Mesenchymal stem cell (in vitro differentiated cells and primary cell): ENCODE results near the gene HNRNPM.
"Not testable (repeated sequence)": the region's sequence is repeated elsewhere in the genome, so short reads cannot be mapped to it uniquely, and the experiment has no call there.

Experiments used
- DNase-seq: peaks from one replicate; pipeline ENCODE4 v3.0.0-alpha.2; 2013
- H2AFZ ChIP-seq: one replicate; pipeline ENCODE4 v1.6.1; 2013; ENCODE audit warnings: low read depth, mild to moderate bottlenecking, control low read depth, inconsistent platforms, low read length, moderate library complexity
- H2AK5ac ChIP-seq: 2 replicates; pipeline ENCODE4 v1.6.1; 2013; ENCODE audit warnings: low read length, moderate library complexity, mild to moderate bottlenecking, inconsistent platforms; ENCODE audit not compliant: severe bottlenecking
- H2BK120ac ChIP-seq: one replicate; pipeline ENCODE4 v1.6.1; 2013; ENCODE audit warnings: low read depth, mild to moderate bottlenecking, inconsistent platforms, low read length, moderate library complexity
- H2BK12ac ChIP-seq, 2 experiments: one replicate each; pipeline ENCODE4 v1.6.1; 2013; ENCODE audit warnings: inconsistent platforms in 2 of 2, low read length in 2 of 2, mild to moderate bottlenecking in 2 of 2, moderate library complexity in 2 of 2, control low read depth in 1 of 2
- H2BK15ac ChIP-seq: one replicate; pipeline ENCODE4 v1.6.1; 2013; ENCODE audit warnings: mild to moderate bottlenecking, low read depth, inconsistent platforms; ENCODE audit not compliant: poor library complexity, severe bottlenecking
- H2BK5ac ChIP-seq: 2 replicates; pipeline ENCODE4 v1.6.1; 2013; ENCODE audit warnings: low read depth, mild to moderate bottlenecking, low read length, control low read depth, inconsistent platforms; ENCODE audit not compliant: poor library complexity, severe bottlenecking
- H3K14ac ChIP-seq, 2 experiments: one replicate each; pipeline ENCODE4 v1.6.1; 2013; ENCODE audit warnings: inconsistent platforms in 2 of 2, low read length in 2 of 2, control low read depth in 1 of 2, mild to moderate bottlenecking in 1 of 2, moderate library complexity in 1 of 2
- H3K18ac ChIP-seq, 2 experiments: one replicate each; pipeline ENCODE4 v1.6.1; 2013; ENCODE audit warnings: inconsistent platforms in 2 of 2, low read length in 2 of 2, control low read depth in 1 of 2, low read depth in 1 of 2, mild to moderate bottlenecking in 1 of 2
- H3K23ac ChIP-seq, 2 experiments: one replicate each; pipeline ENCODE4 v1.6.1; 2013; ENCODE audit warnings: inconsistent platforms in 2 of 2, low read length in 2 of 2, mild to moderate bottlenecking in 2 of 2, moderate library complexity in 2 of 2, control low read depth in 1 of 2
- H3K27ac ChIP-seq: 2 replicates; pipeline ENCODE4 v1.5.1; 2013; ENCODE audit warnings: mild to moderate bottlenecking, moderate library complexity, low read length, control low read depth, inconsistent platforms; ENCODE audit not compliant: poor library complexity, severe bottlenecking
- H3K27me3 ChIP-seq, 2 experiments: 2 replicates each; pipeline versions ENCODE4 v1.6.1 to v1.7.0; 2013; ENCODE audit warnings: low read length in 2 of 2, mild to moderate bottlenecking in 2 of 2, moderate library complexity in 2 of 2, control low read depth in 1 of 2, inconsistent platforms in 1 of 2; ENCODE audit not compliant: control insufficient read depth in 1 of 2, insufficient read depth in 1 of 2
- H3K36me3 ChIP-seq, 2 experiments: 2 replicates each; pipeline versions ENCODE4 v1.6.1 to v1.7.0; 2013; ENCODE audit warnings: low read length in 2 of 2, control low read depth in 1 of 2, inconsistent platforms in 1 of 2, low read depth in 1 of 2, mild to moderate bottlenecking in 1 of 2; ENCODE audit not compliant: insufficient read depth in 2 of 2, control insufficient read depth in 1 of 2
- H3K4ac ChIP-seq, 2 experiments: one replicate each; pipeline ENCODE4 v1.6.1; 2013; ENCODE audit warnings: inconsistent platforms in 2 of 2, low read length in 2 of 2, mild to moderate bottlenecking in 2 of 2, moderate library complexity in 2 of 2, control low read depth in 1 of 2, low read depth in 1 of 2
- H3K4me1 ChIP-seq: 2 replicates; pipeline ENCODE4 v1.6.1; 2013; ENCODE audit warnings: low read depth, low read length, control low read depth; ENCODE audit not compliant: control insufficient read depth, insufficient read depth
- H3K4me2 ChIP-seq: 2 replicates; pipeline ENCODE4 v1.6.1; 2013; ENCODE audit warnings: low read length, mild to moderate bottlenecking, inconsistent platforms; ENCODE audit not compliant: poor library complexity, severe bottlenecking
- H3K4me3 ChIP-seq, 2 experiments: 2 replicates each; pipeline versions ENCODE4 v1.5.1 to v1.7.0; 2013; ENCODE audit warnings: low read length in 2 of 2, mild to moderate bottlenecking in 2 of 2, control low read depth in 1 of 2, low read depth in 1 of 2; ENCODE audit not compliant: insufficient read depth in 1 of 2
- H3K79me1 ChIP-seq: replicated peaks from 2 replicates; pipeline ENCODE4 v1.6.1; 2013; ENCODE audit warnings: mild to moderate bottlenecking, control low read depth, low read length, inconsistent platforms; ENCODE audit not compliant: poor library complexity, severe bottlenecking
- H3K9ac ChIP-seq: 2 replicates; pipeline ENCODE4 v1.7.0; 2013; ENCODE audit warnings: mild to moderate bottlenecking, low read length, moderate library complexity
- H3K9me3 ChIP-seq: 2 replicates; pipeline ENCODE4 v1.7.0; 2013; ENCODE audit warnings: mild to moderate bottlenecking, low read length; ENCODE audit not compliant: control insufficient read depth
- H4K8ac ChIP-seq: one replicate; pipeline ENCODE4 v1.6.1; 2013; ENCODE audit warnings: inconsistent platforms, mild to moderate bottlenecking, low read length, moderate library complexity
- H4K91ac ChIP-seq: one replicate; pipeline ENCODE4 v1.6.1; 2013; ENCODE audit warnings: mild to moderate bottlenecking, low read length, inconsistent platforms
- WGBS: methylation state at CpG from one replicate; pipeline ENCODE4 v1.1.7; 2013; ENCODE audit warnings: mixed read lengths; 5-methylcytosine and 5-hydroxymethylcytosine counted together

HNRNPM gene

GRCh38 chr19:8410718-8411117, 34.1 kb upstream of the HNRNPM start:
- H2BK15ac ChIP-seq, H3K4me2 ChIP-seq, H3K27ac ChIP-seq, H3K9ac ChIP-seq, H4K91ac ChIP-seq, H3K14ac ChIP-seq, H2AFZ ChIP-seq, H4K8ac ChIP-seq, H3K9me3 ChIP-seq, DNase-seq, H3K4ac ChIP-seq, H3K79me1 ChIP-seq, H2BK120ac ChIP-seq, H2BK5ac ChIP-seq, H3K27me3 ChIP-seq, H3K23ac ChIP-seq, H3K4me1 ChIP-seq, H2AK5ac ChIP-seq, H3K4me3 ChIP-seq, H3K18ac ChIP-seq, H3K36me3 ChIP-seq, H2BK12ac ChIP-seq: not testable (repeated sequence)
- 92% methylated on average over 13 of the region's 13 CpGs for WGBS

DNA sequence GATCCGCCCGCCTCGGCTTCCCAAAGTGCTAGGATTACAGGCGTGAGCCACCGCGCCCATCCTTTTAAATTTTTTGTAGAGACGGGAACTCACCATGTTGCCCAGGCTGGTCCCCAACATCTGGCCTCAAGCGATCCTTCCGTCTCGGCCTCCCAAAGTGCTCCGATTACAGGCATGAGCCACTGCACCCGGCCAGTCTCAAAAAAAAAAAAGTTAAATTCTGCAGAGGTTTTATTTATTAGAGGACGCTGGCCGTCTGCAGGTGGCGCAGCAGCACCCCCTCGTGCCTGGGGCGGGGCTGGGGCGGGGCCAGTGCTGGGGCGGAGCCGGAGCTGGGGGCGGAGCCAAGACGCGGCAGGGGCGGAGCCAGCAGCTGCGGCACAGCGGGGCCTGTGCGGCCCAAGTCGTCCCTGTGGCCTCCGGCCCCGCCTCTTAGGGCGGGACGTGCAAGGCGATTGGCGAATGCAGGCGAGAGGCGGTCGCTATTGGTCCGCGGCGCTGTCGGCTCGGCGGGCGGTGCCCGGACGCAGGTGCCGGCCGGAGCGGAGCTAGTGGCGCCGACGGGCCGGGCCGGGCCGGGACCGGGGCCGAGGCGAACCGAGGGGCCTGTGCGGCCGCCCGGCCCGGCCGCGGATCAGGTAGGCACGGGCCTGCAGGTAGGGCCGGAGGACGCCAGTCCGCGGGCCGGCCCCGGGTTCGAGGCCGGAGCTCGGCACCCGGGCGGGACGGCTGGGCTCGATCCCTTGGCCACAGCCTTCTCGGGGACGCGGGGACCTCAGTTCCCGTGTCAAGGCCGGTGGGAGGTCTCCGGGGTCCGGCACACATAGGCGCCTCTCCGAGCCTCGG, 31.8 kb upstream of the HNRNPM start, which contains the start of gene MARCHF2:
Gene MARCHF2 (plus strand): TSS at position 523 of the 846 bp plus-strand sequence. CDS start 8,536 bp downstream, outside the sequence.
- H2BK15ac ChIP-seq, result no peak within 1 kb of the TSS
- peak within 1 kb of the TSS; percentile 69 for H4K8ac ChIP-seq
- peak; percentile 95 for DNase-seq
- peak within 1 kb of the TSS in 1 of 2 experiments; percentile 40 for H3K4ac ChIP-seq
- H3K27me3 ChIP-seq, result no peaks in the 10 kb centered on the region
- H3K4me1 ChIP-seq, result peaks cover 9% of the 10 kb centered on the region
- H2BK120ac ChIP-seq, result no peak within 1 kb of the TSS
- peak within 1 kb of the TSS; percentile 83 for H3K9ac ChIP-seq
- H3K23ac ChIP-seq, result no peak within 1 kb of the TSS
- H3K9me3 ChIP-seq, result no peaks in the 10 kb centered on the region
- H3K14ac ChIP-seq, result peak within 1 kb of the TSS in 1 of 2 experiments; percentile 90
- H2AFZ ChIP-seq, result peak within 1 kb of the TSS; percentile 78
- no peak within 1 kb of the TSS for H4K91ac ChIP-seq
- WGBS, result 7% methylated on average over 66 of the region's 89 CpGs
- no peak within 1 kb of the TSS for H2AK5ac ChIP-seq
- peak within 1 kb of the TSS; percentile 86 to 91 for H3K4me3 ChIP-seq
- H3K18ac ChIP-seq, result no peak within 1 kb of the TSS
- peaks cover 7% of the 10 kb centered on the region for H3K79me1 ChIP-seq
- H2BK12ac ChIP-seq, result peak within 1 kb of the TSS in 1 of 2 experiments; percentile 21
- no peak within 1 kb of the TSS for H2BK5ac ChIP-seq
- no peaks in the 10 kb centered on the region for H3K36me3 ChIP-seq
- no peak within 1 kb of the TSS for H3K27ac ChIP-seq
- H3K4me2 ChIP-seq, result peak within 1 kb of the TSS; percentile 74

DNA sequence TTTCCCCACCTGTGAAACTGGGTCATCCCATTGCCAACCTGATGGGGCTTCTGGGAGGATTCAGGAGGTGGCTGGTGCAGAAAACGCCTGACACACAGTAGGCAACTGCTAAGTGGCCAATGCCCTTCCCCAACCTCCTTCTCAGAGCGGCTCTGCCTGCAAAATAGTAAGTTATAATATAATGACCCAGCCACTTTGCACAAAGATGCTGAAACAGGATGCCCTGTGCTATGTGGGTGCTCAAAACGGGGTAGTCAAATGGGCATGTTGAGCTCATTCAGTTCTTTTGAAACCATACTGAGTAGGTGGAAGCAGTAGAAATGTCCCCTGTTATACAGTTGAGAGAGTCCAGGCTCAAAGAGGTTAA, 31.2 kb upstream of the HNRNPM start:
- Histone ChIP-seq H3K14ac (no peak overlapping the region), H4K91ac (no peak overlapping the region), H3K4me1 (peaks cover 11% of the 10 kb centered on the region), H3K4ac (peak overlapping the region in 1 of 2 experiments; percentile 40), H2AK5ac (no peak overlapping the region), H3K9me3 (no peaks in the 10 kb centered on the region), H2BK120ac (no peak overlapping the region), H3K36me3 (no peaks in the 10 kb centered on the region), H3K4me2 (peak overlapping the region; percentile 74), H3K23ac (no peak overlapping the region), H3K27me3 (no peaks in the 10 kb centered on the region), H2BK15ac (no peak overlapping the region), H2AFZ (peak overlapping the region; percentile 78), H3K4me3 (peak overlapping the region; percentile 86 to 91), H2BK5ac (no peak overlapping the region), H3K9ac (peak overlapping the region; percentile 83), H4K8ac (no peak overlapping the region), H3K18ac (no peak overlapping the region), H2BK12ac (peak overlapping the region in 1 of 2 experiments; percentile 21), H3K79me1 (peaks cover 7% of the 10 kb centered on the region), H3K27ac (no peak overlapping the region)
- WGBS, result 62% methylated on average over 1 of the region's 3 CpGs
- no peak for DNase-seq

- H3K27me3 ChIP-seq, result no peaks in the 10 kb centered on the region
- no peak for DNase-seq
- no peak overlapping the region for H3K9ac ChIP-seq
- H3K27ac ChIP-seq, result no peak overlapping the region
- H2AFZ ChIP-seq, result no peak overlapping the region
- H2AK5ac ChIP-seq, result no peak overlapping the region
- H3K18ac ChIP-seq, result no peak overlapping the region
- no peak overlapping the region for H2BK15ac ChIP-seq
- H3K23ac ChIP-seq, result no peak overlapping the region
- no peak overlapping the region for H3K4me3 ChIP-seq
- H3K4me2 ChIP-seq, result no peak overlapping the region
- H4K8ac ChIP-seq, result no peak overlapping the region
- H2BK5ac ChIP-seq, result no peak overlapping the region
- H3K4me1 ChIP-seq, result peaks cover 11% of the 10 kb centered on the region
- H2BK120ac ChIP-seq, result no peak overlapping the region
- H3K4ac ChIP-seq, result no peak overlapping the region
- H2BK12ac ChIP-seq, result no peak overlapping the region
- H3K36me3 ChIP-seq, result peaks cover 4% of the 10 kb centered on the region in 2 experiments
- H3K79me1 ChIP-seq, result peaks cover 7% of the 10 kb centered on the region
- H4K91ac ChIP-seq, result no peak overlapping the region
- no peaks in the 10 kb centered on the region for H3K9me3 ChIP-seq
- H3K14ac ChIP-seq, result no peak overlapping the region
- 96% methylated on average over 4 of the region's 4 CpGs for WGBS
Observed at GRCh38 chr19:8416796-8417195, 28.0 kb upstream of the HNRNPM start.
